Activated T-cell treated with anti-CD3 and anti-CD28 coated beads, Interleukin-2, amount 50 U/mL, for 72 hours (primary cell): ENCODE results near the gene TIMP2. TPM values are rescaled to one million over a fixed set of nuclear protein-coding genes. Genes with fewer than 3 reads are reported as not detected.
A peak's percentile ranks its signal among the peaks of the same experiment; 100 is the strongest.

Experiments used
- ATAC-seq, 2 donors: fragments of 150-1000 bp; cut with Tn5 transposase; replicated peaks in 1 of 2; 2 replicates each; pipeline ENCODE4 v1.10.0; 2021; ENCODE audit warnings: moderate library complexity in 2 of 2, mild to moderate bottlenecking in 1 of 2
- DNase-seq, 2 donors: peaks; one replicate each; pipeline ENCODE4 v3.0.0; 2021 to 2022; ENCODE audit warnings: mixed read lengths in 1 of 2
- H3K27ac Mint-ChIP-seq: one replicate; pipeline ENCODE4 v1.8.0; 2022; ENCODE audit warnings: mild to moderate bottlenecking, moderate library complexity, mixed read lengths
- H3K27me3 Mint-ChIP-seq: one replicate; pipeline ENCODE4 v1.8.0; 2022; ENCODE audit warnings: low read depth, mixed read lengths
- H3K36me3 Mint-ChIP-seq, 2 donors: one replicate each; pipeline ENCODE4 v1.8.0; 2022; ENCODE audit warnings: mixed read lengths in 2 of 2, mild to moderate bottlenecking in 1 of 2; ENCODE audit not compliant: insufficient read depth in 2 of 2
- H3K4me1 Mint-ChIP-seq: one replicate; pipeline ENCODE4 v1.8.0; 2022; ENCODE audit warnings: low read depth, mixed read lengths
- H3K4me3 Mint-ChIP-seq, 2 donors: one replicate each; pipeline ENCODE4 v1.8.0; 2022; ENCODE audit warnings: mild to moderate bottlenecking in 2 of 2, mixed read lengths in 2 of 2, moderate library complexity in 2 of 2
- H3K9me3 Mint-ChIP-seq, 2 donors: one replicate each; pipeline ENCODE4 v1.8.0; 2022; ENCODE audit warnings: mixed read lengths in 2 of 2
- total RNA-seq, 2 donors: library from RNA; stranded (reverse); gene quantifications; one replicate each; pipeline ENCODE4 v1.2.3, GENCODE V29; 2022

TIMP2 gene, protein sequence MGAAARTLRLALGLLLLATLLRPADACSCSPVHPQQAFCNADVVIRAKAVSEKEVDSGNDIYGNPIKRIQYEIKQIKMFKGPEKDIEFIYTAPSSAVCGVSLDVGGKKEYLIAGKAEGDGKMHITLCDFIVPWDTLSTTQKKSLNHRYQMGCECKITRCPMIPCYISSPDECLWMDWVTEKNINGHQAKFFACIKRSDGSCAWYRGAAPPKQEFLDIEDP
- total RNA-seq: 1 to 10 TPM; 2.6 to 4.1 TPM

DNA sequence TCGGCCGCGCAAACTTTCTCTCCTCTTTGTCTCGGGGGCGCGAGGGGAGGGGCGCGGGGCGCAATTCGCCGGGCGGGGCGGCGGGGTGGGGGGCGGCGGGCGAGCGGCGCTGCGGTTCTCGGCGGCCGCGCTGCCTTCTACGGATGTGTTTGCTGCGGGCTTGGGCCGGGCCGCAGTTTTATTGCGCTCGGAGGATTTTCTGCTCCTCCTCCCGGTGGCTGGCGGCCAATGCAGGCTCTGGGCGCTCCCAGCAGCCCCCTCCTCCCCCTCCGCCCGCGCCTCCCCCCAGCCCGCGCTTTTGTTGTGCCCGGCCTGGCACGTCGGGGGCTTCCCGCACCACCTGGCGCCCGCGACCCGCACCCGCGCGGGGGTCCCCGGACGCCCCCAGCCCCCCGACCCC lies at the start of gene TIMP2:
TIMP2 (minus strand) TSS at position 154 of the 400 bp plus-strand sequence. CDS start 299 bp downstream, outside the sequence.
- H3K4me1 Mint-ChIP-seq: peaks cover 18% of the 10 kb centered on the region
- peaks cover 9% of the 10 kb centered on the region for H3K27me3 Mint-ChIP-seq

DNA sequence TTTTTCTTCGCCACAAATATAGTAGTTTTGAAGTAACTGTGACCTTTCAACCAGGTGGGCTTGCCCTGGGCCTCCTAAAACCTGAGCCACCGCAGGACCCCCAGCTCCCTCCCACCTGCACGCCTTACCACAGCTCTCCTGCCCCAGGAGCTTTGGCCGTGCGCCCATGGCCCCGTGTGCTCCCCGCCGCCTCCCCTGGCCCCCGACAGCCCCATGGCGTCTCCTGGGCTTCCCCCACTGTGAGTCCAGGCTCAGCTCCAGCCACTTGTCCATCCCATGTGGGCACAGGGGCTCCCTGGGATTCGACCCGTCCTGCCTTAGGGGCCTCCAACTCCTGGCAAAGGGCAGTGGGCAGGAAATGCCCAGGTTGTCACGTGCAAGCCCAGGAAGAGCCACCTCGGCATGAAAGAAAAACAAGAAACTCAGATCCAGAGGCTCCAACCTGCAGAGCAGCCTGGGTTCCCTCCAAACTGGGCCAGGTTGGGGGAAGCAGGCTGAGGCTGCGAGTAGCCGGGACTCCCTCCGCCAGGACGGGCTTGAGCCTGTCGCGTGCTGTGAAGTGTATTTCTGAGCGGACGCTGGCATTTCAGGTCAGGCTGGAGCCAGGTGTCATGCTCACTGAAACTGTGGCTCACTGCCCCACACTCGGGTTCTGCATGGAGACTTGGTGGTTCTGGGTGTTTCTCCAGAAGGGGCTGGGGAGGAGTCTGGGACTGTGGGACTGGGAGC lies 48.8 kb upstream of the TIMP2 start:
- H3K4me3 Mint-ChIP-seq: no peak overlapping the region
- no peaks in the 10 kb centered on the region for H3K9me3 Mint-ChIP-seq
- ATAC-seq: no peak
- peaks cover 17% of the 10 kb centered on the region for H3K4me1 Mint-ChIP-seq
- no peak overlapping the region for H3K27ac Mint-ChIP-seq
- no peaks in the 10 kb centered on the region for H3K27me3 Mint-ChIP-seq
- H3K36me3 Mint-ChIP-seq: no peaks in the 10 kb centered on the region
- DNase-seq: no peak

More for the DNA sequence above, at the start of gene TIMP2:
- H3K9me3 Mint-ChIP-seq: no peaks in the 10 kb centered on the region
- ATAC-seq: peak; percentile 82 to 84
- DNase-seq: peak; percentile 74
- no peak within 1 kb of the TSS for H3K27ac Mint-ChIP-seq
- no peaks in the 10 kb centered on the region for H3K36me3 Mint-ChIP-seq
- H3K4me3 Mint-ChIP-seq: peak within 1 kb of the TSS; percentile 72 to 75

DNA sequence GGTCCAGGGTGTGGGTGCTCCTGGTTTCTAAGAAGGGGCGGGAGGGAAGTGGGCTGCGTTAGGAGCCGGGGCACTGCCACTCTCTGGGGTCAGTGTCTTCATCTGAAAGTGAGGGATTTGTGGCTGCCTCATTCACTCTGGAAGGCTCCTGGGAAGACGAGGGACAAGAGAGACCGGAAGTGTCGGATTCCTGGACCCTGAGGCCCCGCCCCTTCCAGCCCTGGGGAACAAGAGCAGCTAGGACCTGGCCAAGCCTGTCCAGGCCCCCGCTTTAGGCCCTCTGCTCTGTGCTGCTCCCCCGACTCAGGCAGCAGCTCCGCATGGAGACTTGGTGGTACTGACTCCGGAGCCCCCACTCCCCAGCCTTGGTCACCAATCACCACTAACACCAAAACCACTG lies 48.0 kb upstream of the TIMP2 start:
- no peaks in the 10 kb centered on the region for H3K27me3 Mint-ChIP-seq
- no peak overlapping the region for H3K4me3 Mint-ChIP-seq
- peaks cover 17% of the 10 kb centered on the region for H3K4me1 Mint-ChIP-seq

DNA sequence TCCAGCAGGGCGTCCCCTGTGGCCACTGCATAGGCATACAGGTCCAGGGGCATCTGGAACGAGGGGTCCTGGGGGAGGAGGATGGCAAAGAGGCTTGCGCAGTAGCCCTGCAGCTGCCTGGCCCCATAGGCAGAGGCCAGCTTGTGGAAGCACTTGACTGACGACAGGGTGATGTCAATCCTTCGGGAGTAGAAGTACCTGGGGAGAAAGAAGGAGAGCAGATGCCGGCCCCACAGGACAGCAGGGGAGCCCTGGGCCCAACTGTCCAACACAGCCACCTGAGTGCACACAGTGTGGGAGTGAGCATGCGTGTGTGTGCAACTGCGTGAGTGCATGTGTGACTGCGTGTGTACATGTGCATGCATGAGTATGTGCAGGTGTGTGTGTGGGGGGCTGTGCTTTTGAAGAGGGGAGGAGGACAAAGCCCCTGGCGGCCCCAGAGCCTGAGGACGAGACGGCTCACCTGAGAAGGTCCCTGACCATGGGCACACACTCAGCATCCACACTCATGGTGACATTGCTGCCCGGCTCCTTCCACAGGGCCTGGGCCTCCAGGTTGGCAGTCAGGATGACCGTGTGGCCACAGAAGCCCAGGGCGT lies 47.4 kb upstream of the TIMP2 start:
- Mint-ChIP-seq H3K4me3 (no peak overlapping the region), H3K27ac (no peak overlapping the region), H3K4me1 (peaks cover 14% of the 10 kb centered on the region), H3K27me3 (no peaks in the 10 kb centered on the region), H3K9me3 (no peaks in the 10 kb centered on the region), H3K36me3 (no peaks in the 10 kb centered on the region)
- no peak for DNase-seq
- no peak for ATAC-seq

More for the DNA sequence above, 48.0 kb upstream of the TIMP2 start:
- ATAC-seq (no peak), DNase-seq (no peak)
- H3K36me3 Mint-ChIP-seq: no peaks in the 10 kb centered on the region
- no peaks in the 10 kb centered on the region for H3K9me3 Mint-ChIP-seq
- H3K27ac Mint-ChIP-seq: no peak overlapping the region

DNA sequence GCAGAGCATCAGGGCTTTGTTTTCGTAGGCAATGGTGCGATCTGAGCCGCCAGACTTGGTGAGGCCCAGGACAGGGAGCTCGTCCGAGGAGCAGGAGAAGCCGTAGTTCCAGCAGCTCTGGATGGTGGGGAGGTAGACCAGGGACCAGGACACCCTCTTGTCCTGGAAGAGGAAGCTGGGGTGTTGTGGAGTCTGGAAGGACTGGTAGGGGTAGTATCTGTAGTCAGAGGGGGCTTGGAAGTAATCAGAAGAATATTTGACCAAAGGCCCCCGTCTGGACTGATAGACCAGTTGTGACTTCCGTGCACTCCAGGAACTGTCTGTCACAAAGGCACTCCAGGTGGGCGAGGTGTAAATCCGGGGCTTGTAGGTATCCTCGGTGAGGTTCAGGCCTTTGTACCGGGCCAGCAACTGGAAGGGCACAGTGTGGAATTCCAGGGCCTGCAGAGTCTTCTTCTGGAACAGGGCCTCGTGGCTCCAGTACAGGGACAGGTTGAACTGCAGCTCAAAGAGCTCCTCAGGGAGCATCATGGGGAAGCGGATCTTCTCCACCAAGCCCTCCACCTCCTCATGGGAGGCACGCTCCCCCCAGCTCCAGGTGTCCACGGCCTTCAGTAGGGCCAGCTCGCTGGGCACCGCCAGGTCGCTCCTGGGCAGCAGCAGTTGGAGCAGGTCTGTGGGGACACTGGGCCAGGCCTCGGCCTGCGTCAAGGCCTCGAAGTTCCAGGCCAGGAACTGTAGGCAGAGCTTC lies 46.7 kb upstream of the TIMP2 start:
- Mint-ChIP-seq H3K4me3 (no peak overlapping the region), H3K27me3 (no peaks in the 10 kb centered on the region), H3K36me3 (no peaks in the 10 kb centered on the region), H3K4me1 (peaks cover 7% of the 10 kb centered on the region), H3K9me3 (no peaks in the 10 kb centered on the region), H3K27ac (no peak overlapping the region)
- ATAC-seq: no peak
- DNase-seq: no peak

DNA sequence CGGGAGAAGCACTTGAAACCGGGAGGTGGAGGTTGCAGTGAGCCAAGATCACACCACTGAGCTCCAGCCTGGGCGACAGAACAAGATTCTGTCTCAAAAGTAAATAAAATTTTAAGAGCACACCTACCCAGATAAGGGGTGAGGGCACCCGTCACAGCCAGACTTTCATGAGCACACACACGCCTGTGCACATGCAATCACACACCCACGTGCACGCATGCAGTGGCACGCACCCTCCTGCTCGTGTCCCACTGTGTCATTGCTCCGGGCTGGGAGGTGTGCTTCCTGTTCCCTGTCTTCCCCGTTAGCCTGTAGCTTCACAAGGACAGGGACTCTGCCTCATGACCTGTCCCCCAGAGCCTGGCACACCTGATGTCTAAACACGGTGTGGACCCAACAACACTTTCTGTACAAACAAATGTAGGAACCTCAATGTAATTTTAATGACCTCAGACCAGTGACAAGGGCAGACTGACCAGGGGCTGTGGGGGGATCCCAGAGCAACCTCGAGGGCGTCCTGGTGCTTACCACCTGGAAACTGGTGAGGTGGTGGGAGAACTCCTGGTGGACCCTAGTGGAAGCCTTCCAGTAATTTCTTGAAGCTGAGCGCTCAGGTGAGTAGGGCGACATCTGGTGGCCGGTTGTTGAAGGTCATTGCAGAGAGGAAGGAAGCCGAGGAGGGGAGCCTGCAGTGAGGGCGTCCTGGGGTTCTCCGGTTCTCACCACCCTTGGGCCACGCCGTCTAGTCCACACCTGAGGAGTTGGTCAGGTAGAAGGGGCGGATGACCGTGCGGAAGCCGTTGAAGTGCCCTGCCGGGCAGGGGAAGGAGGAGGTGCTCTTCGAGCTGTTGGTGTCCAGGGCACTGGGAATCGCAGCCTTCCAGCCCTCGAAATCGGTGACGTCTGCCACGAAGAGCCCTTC lies 45.9 kb upstream of the TIMP2 start:
- Mint-ChIP-seq H3K4me1 (peaks cover 5% of the 10 kb centered on the region), H3K27me3 (no peaks in the 10 kb centered on the region), H3K36me3 (no peaks in the 10 kb centered on the region), H3K4me3 (no peak overlapping the region), H3K9me3 (no peaks in the 10 kb centered on the region), H3K27ac (no peak overlapping the region)
- ATAC-seq (peak; percentile 56 to 57), DNase-seq (peak; percentile 78 to 81)

DNA sequence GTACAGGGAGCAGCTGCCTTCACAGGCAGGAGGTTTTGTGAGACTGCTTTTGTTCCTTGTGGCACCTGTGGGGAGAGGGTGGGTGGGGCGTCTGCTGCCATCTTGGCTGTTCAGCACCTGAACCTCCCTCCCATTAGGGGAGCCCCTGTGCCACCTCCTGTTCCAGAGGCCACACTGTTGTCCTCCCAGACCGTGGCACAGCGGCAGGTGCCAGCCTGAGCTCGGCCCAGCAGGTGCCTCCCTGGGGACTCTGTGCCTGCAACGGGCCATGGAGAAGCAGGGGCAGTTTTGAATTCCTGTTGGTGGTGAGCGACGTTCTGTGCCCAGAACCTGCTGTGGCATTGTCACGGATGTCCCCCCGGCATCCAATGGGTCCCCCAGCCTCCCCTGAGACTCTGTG lies 44.7 kb upstream of the TIMP2 start:
- H3K27me3 Mint-ChIP-seq: no peaks in the 10 kb centered on the region
- no peaks in the 10 kb centered on the region for H3K9me3 Mint-ChIP-seq
- no peak overlapping the region for H3K27ac Mint-ChIP-seq
- H3K4me3 Mint-ChIP-seq: no peak overlapping the region
- DNase-seq (no peak), ATAC-seq (no peak)
- H3K36me3 Mint-ChIP-seq: no peaks in the 10 kb centered on the region
- H3K4me1 Mint-ChIP-seq: peaks cover 5% of the 10 kb centered on the region

DNA sequence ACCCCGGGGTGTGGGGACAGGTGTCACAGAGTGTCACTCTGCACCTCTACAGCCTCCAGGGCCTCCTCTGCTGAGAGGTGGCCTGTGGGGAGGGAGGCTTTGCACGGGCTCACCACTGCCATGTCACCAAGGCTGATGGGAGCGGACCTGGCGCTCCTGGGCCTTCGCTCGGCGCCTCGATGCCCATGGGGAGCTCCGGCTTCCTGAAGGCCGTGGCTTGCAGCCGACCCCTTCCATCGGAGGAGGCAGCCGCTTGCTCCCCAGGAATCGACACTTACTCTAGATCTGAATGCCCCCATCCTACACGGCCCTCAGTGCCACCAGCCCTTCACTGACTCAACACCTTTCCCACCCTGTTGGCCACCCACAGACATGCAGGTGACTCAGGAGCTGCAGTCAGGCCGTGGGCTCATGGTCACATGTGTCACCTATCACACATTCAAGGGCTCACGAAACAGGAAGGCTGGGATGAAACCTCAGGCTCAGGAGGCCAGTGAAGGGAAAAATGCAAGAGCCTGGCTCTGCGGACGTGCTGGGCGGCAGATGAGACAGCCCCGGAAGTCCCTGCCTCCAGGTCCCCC lies 42.7 kb upstream of the TIMP2 start:
- peak in 1 of 2 donors; percentile 23 for ATAC-seq
- H3K27ac Mint-ChIP-seq: no peak overlapping the region
- peaks cover 5% of the 10 kb centered on the region for H3K4me1 Mint-ChIP-seq
- DNase-seq: no peak
- no peaks in the 10 kb centered on the region for H3K9me3 Mint-ChIP-seq
- no peaks in the 10 kb centered on the region for H3K27me3 Mint-ChIP-seq
- no peaks in the 10 kb centered on the region for H3K36me3 Mint-ChIP-seq
- no peak overlapping the region for H3K4me3 Mint-ChIP-seq

DNA sequence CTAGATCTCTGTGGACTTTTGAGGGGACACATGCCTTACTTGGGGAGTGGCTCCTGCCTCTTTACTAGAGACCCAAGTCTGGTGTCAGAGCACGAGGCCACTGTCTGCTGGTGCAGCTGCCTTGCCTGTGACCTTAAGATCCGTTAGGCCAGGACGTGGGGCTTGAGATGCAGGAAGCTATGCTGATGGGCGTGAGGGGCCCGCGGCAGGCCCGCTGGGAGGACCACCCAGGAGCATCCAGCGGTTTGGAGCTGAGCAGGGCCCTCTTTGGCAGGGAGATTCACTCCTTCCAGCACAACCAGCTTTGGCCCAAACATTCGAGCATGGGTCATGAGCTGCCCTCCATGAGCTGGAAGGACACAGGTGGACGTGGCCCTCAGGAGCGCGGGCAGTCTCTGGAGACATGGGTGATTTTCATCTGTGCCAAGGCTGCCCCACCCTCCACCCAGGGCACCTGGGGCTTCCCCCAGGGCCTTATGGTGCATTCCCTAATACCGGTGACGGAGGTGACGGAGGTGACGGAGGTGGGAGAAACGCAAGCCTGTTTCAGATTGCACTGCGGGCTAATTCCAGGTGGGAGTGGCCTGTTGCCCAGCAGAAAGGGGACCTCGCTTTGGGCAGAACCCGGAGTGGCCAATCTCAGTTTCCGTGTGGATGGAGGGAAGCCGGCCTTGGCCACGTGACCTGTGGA lies 41.9 kb upstream of the TIMP2 start:
- ATAC-seq (no peak), DNase-seq (no peak)
- peaks cover 5% of the 10 kb centered on the region for H3K4me1 Mint-ChIP-seq
- H3K27ac Mint-ChIP-seq: no peak overlapping the region
- H3K36me3 Mint-ChIP-seq: no peaks in the 10 kb centered on the region
- H3K9me3 Mint-ChIP-seq: no peaks in the 10 kb centered on the region
- H3K4me3 Mint-ChIP-seq: no peak overlapping the region
- no peaks in the 10 kb centered on the region for H3K27me3 Mint-ChIP-seq

DNA sequence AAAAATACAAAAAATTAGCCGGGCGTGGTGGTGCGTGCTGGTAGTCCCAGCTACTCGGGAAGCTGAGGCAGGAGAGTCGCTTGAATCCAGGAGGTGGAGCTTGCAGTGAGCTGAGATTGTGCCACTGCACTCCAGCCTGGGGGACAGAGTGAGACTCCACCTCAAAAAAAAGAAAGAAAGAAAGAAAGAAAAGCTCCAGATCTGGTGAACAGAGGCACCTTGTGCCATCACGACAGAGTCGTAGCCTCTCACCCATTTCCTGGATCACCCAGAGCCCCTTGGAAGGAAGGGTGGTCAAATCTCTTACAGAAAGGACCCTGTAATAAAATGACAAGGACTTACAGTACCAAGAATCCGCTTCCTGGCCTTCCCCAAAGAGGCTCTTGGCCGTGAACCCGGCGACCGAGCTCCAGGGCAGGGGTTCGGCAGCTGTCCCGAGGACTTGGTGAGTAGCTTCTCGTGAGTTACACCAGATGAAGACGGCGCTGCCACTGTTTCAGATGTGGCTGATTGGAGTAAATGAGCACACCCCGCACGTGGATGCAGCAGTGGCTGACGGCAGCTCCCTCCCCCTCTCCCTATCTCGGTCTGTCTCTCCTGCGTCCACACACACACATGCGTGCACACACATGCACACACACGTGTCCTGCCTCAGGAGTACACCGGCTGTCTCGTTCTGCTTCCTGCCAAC lies 41.1 kb upstream of the TIMP2 start:
- ATAC-seq (no peak), DNase-seq (no peak)
- Mint-ChIP-seq H3K4me1 (peaks cover 4% of the 10 kb centered on the region), H3K9me3 (no peaks in the 10 kb centered on the region), H3K27me3 (no peaks in the 10 kb centered on the region), H3K36me3 (no peaks in the 10 kb centered on the region), H3K27ac (no peak overlapping the region), H3K4me3 (no peak overlapping the region)

DNA sequence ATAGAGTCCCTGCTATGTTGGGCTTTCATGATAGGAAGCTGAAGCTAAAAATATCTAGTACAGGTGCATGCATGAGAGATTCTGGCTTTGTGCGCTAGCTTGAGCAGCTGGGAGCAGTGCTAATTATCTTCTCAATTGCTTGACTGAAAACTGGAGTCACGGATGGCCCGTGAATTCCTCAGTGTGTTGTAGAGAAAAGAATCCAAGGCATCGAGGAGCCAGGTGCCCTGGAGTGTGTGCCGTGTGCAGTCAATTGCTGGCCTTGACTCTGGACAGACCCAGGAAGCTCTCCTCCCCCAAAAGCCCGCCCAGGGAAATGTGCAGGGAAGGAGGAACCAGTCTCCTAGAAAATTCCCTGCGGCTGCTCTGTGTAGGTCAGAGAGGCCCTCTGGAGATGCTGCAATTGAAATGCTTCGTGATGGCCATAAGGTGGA lies 40.3 kb upstream of the TIMP2 start:
- Mint-ChIP-seq H3K4me3 (no peak overlapping the region), H3K36me3 (no peaks in the 10 kb centered on the region), H3K9me3 (no peaks in the 10 kb centered on the region), H3K27me3 (no peaks in the 10 kb centered on the region), H3K27ac (no peak overlapping the region), H3K4me1 (no peaks in the 10 kb centered on the region)
- DNase-seq: no peak
- ATAC-seq: no peak
